Endothelial cell (in vitro differentiated cells): ENCODE data around the gene ARFGAP1. TPM values are rescaled to one million over a fixed set of nuclear protein-coding genes. Genes with fewer than 3 reads are reported as not detected.

Experiments used
- DNase-seq: peaks from one replicate; pipeline ENCODE4 v3.0.0; 2021; ENCODE audit warnings: low spot score
- H3K27ac Mint-ChIP-seq: one replicate; pipeline ENCODE4 v1.8.0; 2021; ENCODE audit warnings: mixed read lengths, inconsistent platforms; ENCODE audit not compliant: unreplicated experiment
- H3K27me3 Mint-ChIP-seq: one replicate; pipeline ENCODE4 v1.8.0; 2021; ENCODE audit warnings: mild to moderate bottlenecking, moderate library complexity, mixed read lengths, inconsistent platforms; ENCODE audit not compliant: unreplicated experiment
- H3K36me3 Mint-ChIP-seq: one replicate; pipeline ENCODE4 v1.8.0; 2021; ENCODE audit warnings: mild to moderate bottlenecking, low read depth, mixed read lengths, inconsistent platforms; ENCODE audit not compliant: unreplicated experiment
- H3K4me1 Mint-ChIP-seq: one replicate; pipeline ENCODE4 v1.8.0; 2021; ENCODE audit warnings: mild to moderate bottlenecking, mixed read lengths, inconsistent platforms; ENCODE audit not compliant: unreplicated experiment
- H3K4me3 Mint-ChIP-seq: one replicate; pipeline ENCODE4 v1.8.0; 2021; ENCODE audit warnings: mild to moderate bottlenecking, mixed read lengths, inconsistent platforms; ENCODE audit not compliant: unreplicated experiment
- H3K9me3 Mint-ChIP-seq: one replicate; pipeline ENCODE4 v1.8.0; 2021; ENCODE audit warnings: mixed read lengths, inconsistent platforms; ENCODE audit not compliant: unreplicated experiment
- total RNA-seq: library from RNA; stranded (reverse); fragmentation: NEBNext Ultra II Directional; extraction: Animal tissue kit (Norgen Biotek cat#: 25700); gene quantifications from one replicate; pipeline ENCODE4 v1.2.1, GENCODE V29; 2021; ENCODE audit not compliant: unreplicated experiment
- TF ChIP-seq, protein P1 (sequence below): fragments of 200-600 bp; sonication (generic); IDR thresholded peaks from one replicate; pipeline ENCODE4 v1.5.0; 2021; ENCODE audit warnings: antibody characterized with exemption; ENCODE audit not compliant: unreplicated experiment

Gene ARFGAP1
- total RNA-seq, 1 donor from 2014 or later, result 106 TPM

DNA sequence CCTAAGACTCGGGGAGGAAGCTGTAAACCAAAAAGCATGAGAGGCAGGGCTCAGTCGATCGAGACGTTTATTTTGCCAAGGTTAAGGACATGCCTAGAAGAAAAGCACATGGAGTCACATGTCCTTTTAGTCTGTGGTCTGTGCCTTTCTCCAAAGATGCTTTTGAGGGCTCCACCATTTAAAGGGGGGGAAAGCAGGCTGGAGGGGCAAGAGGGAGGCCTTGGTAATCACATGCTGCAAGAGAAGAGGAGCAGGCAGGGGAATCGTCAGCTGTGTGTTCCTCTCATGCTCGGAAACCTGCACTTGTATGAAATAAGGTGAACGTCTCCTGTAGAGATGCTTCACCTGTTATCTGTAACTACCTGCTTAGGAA, 47.5 kb upstream of the ARFGAP1 start:
- Mint-ChIP-seq H3K4me3 (no peak overlapping the region), H3K36me3 (peaks cover 2% of the 10 kb centered on the region), H3K27ac (no peak overlapping the region), H3K4me1 (peaks cover 4% of the 10 kb centered on the region), H3K27me3 (peaks cover 16% of the 10 kb centered on the region), H3K9me3 (no peaks in the 10 kb centered on the region)
- TF ChIP-seq, protein P1, sequence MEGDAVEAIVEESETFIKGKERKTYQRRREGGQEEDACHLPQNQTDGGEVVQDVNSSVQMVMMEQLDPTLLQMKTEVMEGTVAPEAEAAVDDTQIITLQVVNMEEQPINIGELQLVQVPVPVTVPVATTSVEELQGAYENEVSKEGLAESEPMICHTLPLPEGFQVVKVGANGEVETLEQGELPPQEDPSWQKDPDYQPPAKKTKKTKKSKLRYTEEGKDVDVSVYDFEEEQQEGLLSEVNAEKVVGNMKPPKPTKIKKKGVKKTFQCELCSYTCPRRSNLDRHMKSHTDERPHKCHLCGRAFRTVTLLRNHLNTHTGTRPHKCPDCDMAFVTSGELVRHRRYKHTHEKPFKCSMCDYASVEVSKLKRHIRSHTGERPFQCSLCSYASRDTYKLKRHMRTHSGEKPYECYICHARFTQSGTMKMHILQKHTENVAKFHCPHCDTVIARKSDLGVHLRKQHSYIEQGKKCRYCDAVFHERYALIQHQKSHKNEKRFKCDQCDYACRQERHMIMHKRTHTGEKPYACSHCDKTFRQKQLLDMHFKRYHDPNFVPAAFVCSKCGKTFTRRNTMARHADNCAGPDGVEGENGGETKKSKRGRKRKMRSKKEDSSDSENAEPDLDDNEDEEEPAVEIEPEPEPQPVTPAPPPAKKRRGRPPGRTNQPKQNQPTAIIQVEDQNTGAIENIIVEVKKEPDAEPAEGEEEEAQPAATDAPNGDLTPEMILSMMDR, result no peak
- no peak for DNase-seq

DNA sequence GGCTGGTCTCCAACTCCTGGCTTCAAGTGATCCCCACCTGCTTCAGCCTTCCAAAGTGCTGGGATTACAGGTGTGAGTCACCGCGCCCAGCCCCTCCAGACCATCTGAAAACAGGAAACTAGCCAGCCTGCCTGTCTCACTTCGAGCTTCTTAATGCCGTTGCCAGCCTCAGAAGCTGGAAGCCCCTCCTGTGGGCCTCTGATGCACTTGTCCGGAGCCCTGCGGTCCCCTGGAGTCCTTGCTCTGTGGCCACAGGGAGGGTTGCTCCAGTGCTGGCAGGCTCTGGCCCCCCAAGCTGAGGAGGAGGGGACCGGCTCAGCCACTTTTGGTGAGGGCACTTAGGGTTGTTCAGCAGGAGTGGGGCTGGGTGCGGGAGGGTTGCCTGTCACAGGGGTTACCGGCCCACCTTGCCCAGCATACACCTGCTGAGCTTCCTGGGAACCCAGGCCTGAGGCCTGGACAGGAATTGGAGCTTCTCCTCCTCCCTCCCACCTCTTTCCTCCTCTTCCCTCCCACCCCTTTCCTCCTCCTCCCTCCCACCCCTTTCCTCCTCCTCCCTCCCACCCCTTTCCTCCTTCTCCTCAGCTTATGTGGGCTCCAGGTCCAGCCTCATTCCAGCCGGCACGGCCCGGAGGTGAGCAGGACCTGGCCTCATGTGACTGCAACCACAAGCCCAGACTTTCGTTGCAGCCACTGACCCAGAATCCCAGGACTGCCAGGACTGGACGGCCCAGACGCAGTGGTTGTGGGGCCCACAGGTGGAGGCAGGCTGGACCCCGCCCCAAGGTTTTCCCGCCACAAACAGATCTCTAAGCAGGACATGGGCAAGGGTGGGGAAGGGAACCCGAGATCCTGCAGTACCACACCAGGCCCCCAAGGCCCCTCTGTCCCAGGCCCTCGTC, 46.3 kb upstream of the ARFGAP1 start:
- TF ChIP-seq, protein P1, result no peak
- Mint-ChIP-seq H3K4me1 (peaks cover 8% of the 10 kb centered on the region), H3K27me3 (peaks cover 16% of the 10 kb centered on the region), H3K9me3 (no peaks in the 10 kb centered on the region), H3K36me3 (no peaks in the 10 kb centered on the region), H3K4me3 (no peak overlapping the region), H3K27ac (no peak overlapping the region)
- no peak for DNase-seq

DNA sequence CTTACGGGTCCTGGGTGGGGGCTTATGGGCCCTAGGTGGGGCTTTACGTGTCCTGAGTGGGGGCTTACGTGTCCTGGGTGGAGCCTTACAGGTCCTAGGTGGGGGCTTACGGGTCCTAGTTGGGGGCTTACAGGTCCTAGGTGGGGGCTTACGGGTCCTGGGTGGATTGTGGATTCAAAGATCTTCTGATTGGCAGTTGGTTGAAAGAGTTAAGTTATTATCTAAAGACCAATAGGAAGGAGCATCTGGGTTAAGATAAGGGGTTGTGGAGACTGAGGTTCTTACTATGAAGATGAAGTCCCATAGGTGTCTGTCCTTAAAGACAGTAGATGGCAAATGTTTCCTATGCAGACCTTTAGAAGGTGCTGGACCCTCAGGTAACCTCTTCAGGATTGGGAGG, 45.4 kb upstream of the ARFGAP1 start:
- Mint-ChIP-seq H3K9me3 (no peaks in the 10 kb centered on the region), H3K36me3 (no peaks in the 10 kb centered on the region), H3K27ac (no peak overlapping the region), H3K4me1 (peaks cover 8% of the 10 kb centered on the region), H3K4me3 (no peak overlapping the region), H3K27me3 (peaks cover 16% of the 10 kb centered on the region)
- no peak for DNase-seq
- TF ChIP-seq, protein P1, result no peak

DNA sequence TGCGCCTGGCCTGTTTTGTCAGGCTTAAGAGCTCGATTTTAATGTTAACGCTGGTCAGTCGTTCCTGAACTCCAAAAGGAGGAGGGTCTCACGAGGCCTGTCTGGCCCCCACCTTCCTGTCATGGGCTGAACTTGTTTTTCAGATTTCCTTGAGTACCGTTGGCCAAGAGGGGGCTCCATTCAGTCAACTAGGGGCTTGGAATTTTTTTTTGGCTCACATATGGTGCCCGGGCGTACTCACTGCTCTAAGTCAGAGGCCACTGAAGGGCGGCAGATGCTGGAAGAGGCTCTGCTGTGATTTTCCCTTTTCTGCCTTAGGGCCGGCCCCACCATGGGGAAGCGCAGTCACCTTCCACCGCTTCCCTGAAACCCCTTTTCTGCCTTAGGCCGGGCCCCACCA, 43.8 kb upstream of the ARFGAP1 start:
- no peak for DNase-seq
- Mint-ChIP-seq H3K9me3 (no peaks in the 10 kb centered on the region), H3K4me1 (peaks cover 8% of the 10 kb centered on the region), H3K27ac (no peak overlapping the region), H3K27me3 (peaks cover 8% of the 10 kb centered on the region), H3K4me3 (no peak overlapping the region), H3K36me3 (no peaks in the 10 kb centered on the region)
- TF ChIP-seq, protein P1, result no peak

DNA sequence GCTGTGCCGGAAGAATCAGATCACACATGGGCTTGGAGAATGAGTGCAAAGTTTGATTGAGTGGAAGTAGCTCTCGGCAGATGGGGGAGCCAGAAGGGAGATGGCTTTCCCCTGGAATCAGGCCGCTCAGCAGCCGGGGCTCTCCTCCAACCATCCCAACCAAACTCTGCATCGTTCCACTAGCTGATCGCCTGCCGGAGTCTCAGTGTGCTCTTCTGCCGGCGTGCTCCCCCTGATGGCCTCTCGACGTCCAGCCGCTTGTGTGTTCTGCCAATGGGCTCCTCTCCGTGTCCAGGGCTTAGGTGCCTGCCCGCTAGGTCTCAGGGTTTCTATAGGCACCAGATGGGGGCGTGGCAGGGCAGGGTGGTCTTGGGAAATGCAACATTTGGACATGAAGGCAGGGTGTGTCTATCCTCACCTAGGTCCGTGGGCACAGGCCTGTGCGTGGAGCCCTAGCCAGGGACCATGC, 41.8 kb upstream of the ARFGAP1 start:
- TF ChIP-seq, protein P1, result no peak
- peak overlapping the region; percentile 51 for H3K4me3 Mint-ChIP-seq
- H3K27ac Mint-ChIP-seq, result no peak overlapping the region
- no peaks in the 10 kb centered on the region for H3K36me3 Mint-ChIP-seq
- peaks cover 8% of the 10 kb centered on the region for H3K4me1 Mint-ChIP-seq
- peak; percentile 71 for DNase-seq
- H3K9me3 Mint-ChIP-seq, result no peaks in the 10 kb centered on the region
- H3K27me3 Mint-ChIP-seq, result peaks cover 5% of the 10 kb centered on the region
